SK-N-SH treated with all-trans-retinoic acid at 6 μM for 48 hours (cell line): ENCODE results near the gene CWC22.

Experiments
- ATAC-seq: fragments of 200-7000 bp; cut with Tn5 transposase; 3 replicates; pipeline ENCODE4 v1.9.1; 2020; ENCODE audit warnings: mild to moderate bottlenecking, moderate library complexity
- ARNTL ChIP-seq: fragments of 450-650 bp; formaldehyde crosslinking; IDR thresholded peaks from 2 replicates; pipeline ENCODE4 v1.5.0; 2020; ENCODE audit warnings: low read depth, mild to moderate bottlenecking, moderate library complexity, borderline replicate concordance
- CREB5 ChIP-seq: fragments of 250-450 bp; sonication (Bioruptor Pico); IDR thresholded peaks from 2 replicates; pipeline ENCODE4 v1.5.1; 2020; ENCODE audit warnings: low read depth, mild to moderate bottlenecking, moderate library complexity
- CSDC2 ChIP-seq: fragments of 250-450 bp; sonication (Bioruptor Pico); IDR thresholded peaks from 2 replicates; pipeline ENCODE4 v1.5.0; 2020; ENCODE audit warnings: mild to moderate bottlenecking, moderate library complexity
- CSRNP3 ChIP-seq: fragments of 250-450 bp; sonication (Bioruptor Pico); IDR thresholded peaks from 2 replicates; pipeline ENCODE4 v1.5.1; 2021; ENCODE audit warnings: mild to moderate bottlenecking, moderate library complexity
- ESRRG ChIP-seq: fragments of 250-450 bp; sonication (Bioruptor Pico); IDR thresholded peaks from 2 replicates; pipeline ENCODE4 v1.6.1; 2021; ENCODE audit warnings: mild to moderate bottlenecking
- GLIS3 ChIP-seq: fragments of 250-450 bp; sonication (Bioruptor Pico); IDR thresholded peaks from 2 replicates; pipeline ENCODE4 v1.5.0; 2020; ENCODE audit warnings: mild to moderate bottlenecking, moderate library complexity
- ISL1 ChIP-seq: fragments of 250-450 bp; sonication (Bioruptor Pico); IDR thresholded peaks from 2 replicates; pipeline ENCODE4 v2.1.2; 2022; ENCODE audit warnings: mild to moderate bottlenecking, moderate library complexity
- OSR1 ChIP-seq: fragments of 250-450 bp; sonication (Bioruptor Pico); IDR thresholded peaks from 2 replicates; pipeline ENCODE4 v1.8.0; 2022; ENCODE audit warnings: moderate library complexity, mild to moderate bottlenecking, inconsistent platforms
- PATZ1 ChIP-seq: fragments of 250-450 bp; sonication (Bioruptor Pico); IDR thresholded peaks from 2 replicates; pipeline ENCODE4 v1.8.0; 2020; ENCODE audit warnings: mild to moderate bottlenecking, moderate library complexity, borderline replicate concordance
- POU6F1 ChIP-seq: fragments of 250-450 bp; sonication (Bioruptor Pico); IDR thresholded peaks from 2 replicates; pipeline ENCODE4 v1.8.0; 2021; ENCODE audit warnings: low read depth, mild to moderate bottlenecking, moderate library complexity, borderline replicate concordance
- PPARA ChIP-seq: fragments of 250-450 bp; sonication (Bioruptor Pico); IDR thresholded peaks from 2 replicates; pipeline ENCODE4 v1.5.0; 2020; ENCODE audit warnings: mild to moderate bottlenecking, borderline replicate concordance
- RARB ChIP-seq: fragments of 250-450 bp; sonication (Bioruptor Pico); IDR thresholded peaks from 2 replicates; pipeline ENCODE4 v1.8.0; 2021; ENCODE audit warnings: mild to moderate bottlenecking, moderate library complexity
- SNAI2 ChIP-seq: fragments of 250-450 bp; sonication (Bioruptor Pico); IDR thresholded peaks from 2 replicates; pipeline ENCODE4 v1.5.0; 2020; ENCODE audit warnings: mild to moderate bottlenecking, moderate library complexity
- TCF4 ChIP-seq: fragments of 250-450 bp; sonication (Bioruptor Pico); IDR thresholded peaks from 2 replicates; pipeline ENCODE4 v1.8.0; 2021; ENCODE audit warnings: mild to moderate bottlenecking, moderate library complexity, borderline replicate concordance
- TOX ChIP-seq: fragments of 250-450 bp; sonication (Bioruptor Pico); IDR thresholded peaks from 2 replicates; pipeline ENCODE4 v1.8.0; 2021; ENCODE audit warnings: mild to moderate bottlenecking, moderate library complexity, borderline replicate concordance
- TSHZ2 ChIP-seq: fragments of 250-450 bp; sonication (Bioruptor Pico); IDR thresholded peaks from 2 replicates; pipeline ENCODE4 v1.5.0; 2020; ENCODE audit warnings: mild to moderate bottlenecking, moderate library complexity
- ZC3H10 ChIP-seq: fragments of 250-450 bp; sonication (Bioruptor Pico); IDR thresholded peaks from 2 replicates; pipeline ENCODE4 v1.5.1; 2021; ENCODE audit warnings: mild to moderate bottlenecking, moderate library complexity
- ZFP3 ChIP-seq: fragments of 250-450 bp; sonication (Bioruptor Pico); IDR thresholded peaks from 2 replicates; pipeline ENCODE4 v1.5.0; 2020; ENCODE audit warnings: mild to moderate bottlenecking, moderate library complexity
- ZFP30 ChIP-seq: fragments of 450-650 bp; formaldehyde crosslinking; IDR thresholded peaks from 2 replicates; pipeline ENCODE4 v1.5.0; 2022; ENCODE audit warnings: mild to moderate bottlenecking, moderate library complexity
- ZNF565 ChIP-seq: fragments of 450-650 bp; formaldehyde crosslinking; conservative IDR thresholded peaks from 2 replicates; pipeline ENCODE4 v1.5.0; 2020; ENCODE audit warnings: low read depth, mild to moderate bottlenecking, moderate library complexity
- ZNF70 ChIP-seq: fragments of 450-650 bp; formaldehyde crosslinking; IDR thresholded peaks from 2 replicates; pipeline ENCODE4 v1.5.0; 2020; ENCODE audit warnings: mild to moderate bottlenecking, moderate library complexity
- ZNF8 ChIP-seq: fragments of 450-650 bp; formaldehyde crosslinking; IDR thresholded peaks from 2 replicates; pipeline ENCODE4 v1.5.0; 2020; ENCODE audit warnings: mild to moderate bottlenecking, moderate library complexity

Gene CWC22

GRCh38 chr2:180003559-180003958 lies 3.5 kb downstream of the CWC22 start:
- ATAC-seq, result no peak
- TF ChIP-seq TCF4 (CRISPR knock-in tag) (no peak), ZNF8 (CRISPR knock-in tag) (no peak), ZC3H10 (CRISPR knock-in tag) (no peak), PPARA (CRISPR knock-in tag) (no peak), ARNTL (no peak), ISL1 (CRISPR knock-in tag) (no peak), TOX (CRISPR knock-in tag) (no peak), ZNF70 (CRISPR knock-in tag) (no peak), CREB5 (no peak), TSHZ2 (CRISPR knock-in tag) (no peak), CSDC2 (CRISPR knock-in tag) (no peak), GLIS3 (CRISPR knock-in tag) (no peak), ZNF565 (no peak), ZFP3 (no peak), ESRRG (CRISPR knock-in tag) (no peak)
- TF ChIP-seq, all 23 proteins: peak for 0

- ATAC-seq, result no peak
- TF ChIP-seq PATZ1 (CRISPR knock-in tag) (no peak), ZNF8 (CRISPR knock-in tag) (no peak), TCF4 (CRISPR knock-in tag) (no peak), CSRNP3 (CRISPR knock-in tag) (no peak), ZNF70 (CRISPR knock-in tag) (no peak), PPARA (CRISPR knock-in tag) (no peak), POU6F1 (CRISPR knock-in tag) (no peak), ISL1 (CRISPR knock-in tag) (no peak), RARB (CRISPR knock-in tag) (no peak), ZFP3 (no peak), ESRRG (CRISPR knock-in tag) (no peak), SNAI2 (no peak), ARNTL (no peak)
These were observed 4.0 kb downstream of the CWC22 start for GRCh38 chr2:180003073-180003472.

GRCh38 chr2:180002198-180002770 lies 4.8 kb downstream of the CWC22 start:
- ATAC-seq, result no peak
- TF ChIP-seq OSR1 (CRISPR knock-in tag), result no peak
- no peak for TF ChIP-seq ZC3H10 (CRISPR knock-in tag)
- TF ChIP-seq TSHZ2 (CRISPR knock-in tag), result no peak
- no peak for TF ChIP-seq ZFP3
- TF ChIP-seq ZNF565, result no peak
- TF ChIP-seq TOX (CRISPR knock-in tag), result no peak
- no peak for TF ChIP-seq CSRNP3 (CRISPR knock-in tag)
- TF ChIP-seq PPARA (CRISPR knock-in tag), result no peak
- no peak for TF ChIP-seq GLIS3 (CRISPR knock-in tag)
- no peak for TF ChIP-seq ZFP30
- no peak for TF ChIP-seq TCF4 (CRISPR knock-in tag)
- TF ChIP-seq CSDC2 (CRISPR knock-in tag), result no peak
- TF ChIP-seq ARNTL, result no peak
- TF ChIP-seq ISL1 (CRISPR knock-in tag), result no peak
